Loucy (cell line): ENCODE data around the gene ACTN1.

Source experiments
- EZH2phosphoT487 ChIP-seq: fragments of 200-600 bp; IDR thresholded peaks from 2 replicates; pipeline ENCODE4 v1.6.1; 2018; ENCODE audit warnings: antibody characterized with exemption, mild to moderate bottlenecking, moderate library complexity, borderline replicate concordance
- TF ChIP-seq, protein P1 (sequence below): fragments of 200-600 bp; sonication (generic); conservative IDR thresholded peaks from 2 replicates; pipeline ENCODE4 v1.5.1; 2014; ENCODE audit warnings: mild to moderate bottlenecking, antibody characterized with exemption, low read length

DNA sequence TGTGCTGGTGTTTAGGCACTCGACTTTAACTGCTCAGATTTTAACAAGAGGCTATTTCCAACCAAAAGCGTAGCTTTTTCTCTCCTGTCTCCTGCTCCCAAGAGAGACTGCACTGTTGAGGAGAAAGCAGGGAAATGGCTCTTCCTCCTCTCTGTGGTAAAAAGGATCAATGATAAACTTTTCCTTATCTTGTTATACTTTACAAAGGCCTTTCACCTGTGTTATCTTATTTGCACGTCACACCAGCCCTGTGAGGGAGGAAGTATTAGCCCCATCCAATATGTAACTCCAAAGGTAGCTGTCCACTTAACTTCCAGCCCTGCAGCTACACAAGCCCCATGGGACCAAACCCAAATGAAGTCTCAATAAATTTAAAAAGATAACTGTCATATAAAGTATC lies 153.4 kb downstream of the ACTN1 start:
- TF ChIP-seq, protein P1, sequence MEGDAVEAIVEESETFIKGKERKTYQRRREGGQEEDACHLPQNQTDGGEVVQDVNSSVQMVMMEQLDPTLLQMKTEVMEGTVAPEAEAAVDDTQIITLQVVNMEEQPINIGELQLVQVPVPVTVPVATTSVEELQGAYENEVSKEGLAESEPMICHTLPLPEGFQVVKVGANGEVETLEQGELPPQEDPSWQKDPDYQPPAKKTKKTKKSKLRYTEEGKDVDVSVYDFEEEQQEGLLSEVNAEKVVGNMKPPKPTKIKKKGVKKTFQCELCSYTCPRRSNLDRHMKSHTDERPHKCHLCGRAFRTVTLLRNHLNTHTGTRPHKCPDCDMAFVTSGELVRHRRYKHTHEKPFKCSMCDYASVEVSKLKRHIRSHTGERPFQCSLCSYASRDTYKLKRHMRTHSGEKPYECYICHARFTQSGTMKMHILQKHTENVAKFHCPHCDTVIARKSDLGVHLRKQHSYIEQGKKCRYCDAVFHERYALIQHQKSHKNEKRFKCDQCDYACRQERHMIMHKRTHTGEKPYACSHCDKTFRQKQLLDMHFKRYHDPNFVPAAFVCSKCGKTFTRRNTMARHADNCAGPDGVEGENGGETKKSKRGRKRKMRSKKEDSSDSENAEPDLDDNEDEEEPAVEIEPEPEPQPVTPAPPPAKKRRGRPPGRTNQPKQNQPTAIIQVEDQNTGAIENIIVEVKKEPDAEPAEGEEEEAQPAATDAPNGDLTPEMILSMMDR, result no peak
- no peak for TF ChIP-seq EZH2phosphoT487
